Adrenal gland (tissue), 5 donors: ENCODE data around the gene OTC.

Experiments used
- CTCF ChIP-seq, 6 experiments: fragments of 450-650 bp in 4 of 6; fragments of 200-600 bp in 2 of 6; sonication (generic) in 1 of 6; IDR thresholded peaks; 1 replicate in 5 of 6; 2 replicates in 1 of 6; pipeline versions ENCODE4 v1.5.1 to v1.8.0; 2016 to 2021; ENCODE audit warnings: antibody characterized with exemption in 6 of 6, mild to moderate bottlenecking in 2 of 6, moderate library complexity in 1 of 6
- POLR2A ChIP-seq, 2 donors: fragments of 450-650 bp; IDR thresholded peaks; one replicate each; pipeline ENCODE4 v1.6.1; 2017; ENCODE audit warnings: antibody characterized with exemption in 2 of 2, mild to moderate bottlenecking in 2 of 2, moderate library complexity in 1 of 2
- donor health status: DM: no; HTN: no; CAD: no.

DNA sequence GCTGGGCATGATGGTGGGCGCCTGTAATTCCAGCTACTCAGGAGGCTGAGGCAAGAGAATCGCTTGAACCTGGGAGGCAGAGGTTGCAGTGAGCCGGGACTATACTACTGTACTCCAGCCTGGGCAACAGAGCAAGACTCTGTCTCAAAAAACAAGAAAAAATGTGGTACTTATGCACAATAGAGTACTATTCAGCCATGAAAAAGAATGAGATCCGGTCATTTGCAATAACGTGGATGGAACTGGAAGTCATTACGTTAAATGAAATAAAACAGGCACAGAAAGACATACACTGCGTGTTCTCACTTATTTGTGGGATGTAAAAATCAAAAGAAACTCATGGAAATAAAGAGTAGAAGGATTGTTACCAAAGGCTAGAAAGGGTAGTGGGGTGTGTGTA lies 37.2 kb upstream of the OTC start:
- TF ChIP-seq CTCF (IDR thresholded peaks at IDR 0.05) (no peak), POLR2A (IDR thresholded peaks at IDR 0.05) (no peak)
